M059J (cell line): ENCODE measurements around the gene IFT81. TPM values are rescaled to one million over a fixed set of nuclear protein-coding genes. Genes with fewer than 3 reads are reported as not detected.
"Not testable (repeated sequence)": the region's sequence is repeated elsewhere in the genome, so short reads cannot be mapped to it uniquely, and the experiment has no call there.

Experiments used
- DNase-seq: peaks from one replicate; pipeline ENCODE4 v3.0.0-alpha.2; 2012; ENCODE audit warnings: low read depth
- total RNA-seq: library from RNA; depleted of rRNA; stranded (reverse); fragments of >200 nt; shearing (Covaris generic); gene quantifications from 2 replicates; pipeline ENCODE4 v1.2.3, GENCODE V29; 2014; rRNA removed

IFT81 gene
- total RNA-seq, 1 experiment from 2014 or later = 15.9 TPM

DNA sequence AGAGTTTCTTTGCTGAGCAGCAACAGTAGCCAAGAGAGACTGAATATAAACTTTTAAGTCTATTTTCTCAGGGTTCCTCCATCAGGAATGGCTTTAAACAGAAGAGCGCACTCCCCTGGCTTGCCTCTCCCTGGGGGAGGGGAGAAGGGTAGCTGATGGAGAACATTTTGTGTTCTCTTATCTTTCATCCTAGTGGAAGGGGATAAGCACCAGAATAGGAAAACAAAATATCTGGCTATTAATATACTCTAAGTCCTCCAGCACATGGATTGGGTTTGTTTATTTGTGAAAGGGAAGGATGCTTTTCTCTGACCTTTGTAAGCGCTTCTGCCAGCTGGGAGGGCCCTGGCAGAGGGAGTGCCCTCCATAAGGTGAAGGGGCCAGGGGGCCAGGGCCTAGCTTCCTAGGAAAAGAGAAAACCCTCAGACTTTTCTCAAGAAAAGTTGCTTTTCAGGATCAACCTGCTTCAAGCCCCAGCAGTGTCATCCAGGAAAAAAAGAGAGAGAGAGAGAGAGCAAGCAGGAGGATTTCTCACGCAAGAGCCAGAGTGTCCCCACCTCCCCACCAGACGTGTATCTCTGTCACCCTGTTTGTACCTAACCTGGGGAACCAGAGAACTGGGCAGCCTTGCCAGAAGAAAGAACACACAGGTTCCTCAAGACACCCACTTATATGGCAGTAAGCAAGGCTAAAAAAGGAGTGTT is 122.6 kb downstream of the IFT81 start:
- DNase-seq = no peak

DNA sequence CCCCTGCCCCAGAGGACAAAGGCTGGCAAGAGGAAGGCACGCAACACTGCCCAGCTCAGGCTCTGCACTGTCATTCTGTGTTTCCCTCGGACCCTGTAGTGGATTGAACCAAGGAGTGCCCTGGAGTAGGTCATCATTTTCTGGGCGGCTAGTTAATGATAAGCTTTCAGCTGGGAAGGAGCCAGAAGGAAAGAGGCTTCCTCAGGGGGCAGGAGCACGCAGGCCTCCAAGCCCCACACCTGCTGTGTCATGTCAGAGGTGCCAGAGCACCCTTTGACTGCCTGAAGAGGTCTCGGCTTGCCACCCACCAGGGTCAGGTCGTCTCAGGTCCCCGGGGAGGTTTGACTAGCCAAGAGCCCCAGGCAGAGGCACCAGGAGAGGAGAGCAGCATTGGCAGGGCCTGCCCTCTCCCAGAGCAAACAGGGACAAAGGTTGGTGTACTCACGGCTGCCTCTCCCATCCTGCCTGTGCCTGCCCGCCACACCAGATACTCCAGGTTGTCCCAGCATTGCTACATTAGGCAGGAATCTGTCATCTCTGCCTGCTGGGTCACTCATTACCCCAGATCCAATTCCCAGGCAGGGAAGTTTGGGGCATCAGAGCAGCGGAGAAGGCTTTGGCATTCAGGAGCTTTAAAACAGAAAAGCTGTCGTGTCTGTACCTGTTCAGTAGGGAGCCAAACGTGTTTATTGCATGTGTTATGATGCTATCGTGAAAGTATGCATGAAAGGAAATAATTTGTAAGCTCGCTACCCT is 123.4 kb downstream of the IFT81 start:
- DNase-seq = no peak

DNA sequence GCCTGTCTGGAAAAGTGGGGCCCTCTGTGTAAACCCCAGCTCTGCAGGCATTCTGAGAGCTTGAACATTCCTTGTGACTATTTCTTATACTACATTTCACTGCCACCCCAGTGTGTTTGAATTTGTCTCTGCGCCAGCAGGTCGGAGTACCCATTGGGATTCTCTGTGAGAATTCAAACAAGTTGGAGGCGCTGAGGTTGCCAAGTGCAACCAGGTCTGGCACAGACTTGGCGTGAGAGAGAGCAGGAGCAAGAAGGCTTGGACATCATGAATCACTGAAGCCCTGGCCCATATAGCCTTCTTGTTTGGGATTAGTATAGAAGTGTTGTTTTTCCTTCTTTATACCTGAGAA is 123.9 kb downstream of the IFT81 start:
- no peak for DNase-seq

DNA sequence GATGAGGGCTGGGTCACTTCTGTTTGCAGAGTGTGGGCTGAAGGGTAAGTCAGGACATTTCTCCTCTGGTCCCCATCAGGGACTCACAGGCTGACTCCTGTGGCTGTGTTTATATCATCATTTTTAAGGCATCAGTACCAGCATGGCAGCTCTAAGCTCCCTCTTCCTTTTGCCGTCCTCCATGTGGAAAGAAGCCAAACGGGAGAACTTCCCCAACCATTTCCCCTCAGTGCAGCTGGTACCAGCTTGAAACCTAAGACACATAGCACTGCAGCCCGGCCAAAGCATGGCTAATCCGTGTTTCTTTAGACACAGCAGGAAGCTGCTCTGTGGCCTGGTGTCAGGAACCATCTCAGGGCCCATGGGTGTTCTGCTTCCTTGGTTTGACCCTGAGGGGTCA is 124.9 kb downstream of the IFT81 start:
- no peak for DNase-seq

DNA sequence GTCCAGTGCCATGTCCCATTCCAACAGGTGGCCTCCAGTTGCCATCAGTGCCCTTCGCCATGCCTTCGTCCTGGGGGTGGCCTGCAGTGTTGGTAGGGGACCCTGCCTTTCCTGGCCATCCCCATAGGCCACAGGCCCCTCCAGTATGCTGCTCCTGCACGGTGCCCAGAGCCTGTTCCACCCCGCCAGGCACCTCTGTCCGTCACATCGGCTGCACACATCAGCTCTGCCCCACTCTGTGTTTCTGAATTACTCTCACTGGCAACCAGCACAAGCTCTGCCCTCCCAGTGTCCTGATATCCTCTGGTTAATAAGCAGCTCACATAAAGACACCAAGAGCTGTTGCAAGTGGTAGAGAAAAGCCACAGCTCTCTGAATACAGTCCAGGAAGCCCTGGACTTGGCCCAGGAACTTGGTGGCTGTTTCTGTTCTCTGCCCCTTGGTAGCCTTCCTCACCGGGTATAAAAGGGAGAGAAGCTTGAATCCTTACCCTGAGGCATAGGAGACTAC is 125.6 kb downstream of the IFT81 start:
- DNase-seq = peak; percentile 31

DNA sequence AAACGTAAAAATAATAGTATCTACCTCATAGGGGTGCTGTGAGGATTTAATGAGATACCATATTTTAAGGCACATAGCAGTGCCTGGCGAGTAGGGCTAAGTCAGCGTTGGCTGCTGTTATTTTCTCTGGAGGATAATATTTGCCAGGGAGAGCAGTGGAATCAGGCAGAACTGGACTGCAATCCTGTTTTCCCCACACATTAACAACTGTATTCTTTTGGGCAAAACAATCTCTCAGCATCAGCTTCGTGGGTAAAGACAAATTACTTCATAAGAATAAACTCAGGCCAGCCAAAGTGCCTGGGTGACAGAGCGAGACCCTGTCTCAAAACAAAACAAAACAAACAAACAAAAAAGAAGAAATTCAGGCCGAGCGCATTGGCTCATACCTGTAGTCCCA is 127.2 kb downstream of the IFT81 start:
- DNase-seq = no peak

DNA sequence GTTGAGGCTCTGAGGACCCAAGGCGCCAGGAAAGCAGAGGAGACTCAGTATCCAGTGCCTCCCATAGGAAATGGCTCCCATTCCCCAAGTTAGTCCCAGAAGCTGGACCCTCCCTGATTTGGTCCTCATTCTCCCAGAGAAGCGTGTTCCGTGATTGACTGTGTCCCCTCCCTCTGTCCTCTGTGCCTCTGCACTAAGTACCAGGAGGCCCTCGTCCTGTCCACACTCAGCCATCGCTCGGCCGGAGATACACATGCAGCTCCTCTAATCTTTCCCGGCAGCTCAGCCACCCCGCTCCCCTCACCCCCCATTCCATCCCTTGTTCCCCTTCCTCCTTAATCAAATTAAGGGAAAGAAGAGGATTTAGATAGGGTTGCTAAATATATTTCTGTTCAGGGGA is 128.6 kb downstream of the IFT81 start:
- no peak for DNase-seq

DNA sequence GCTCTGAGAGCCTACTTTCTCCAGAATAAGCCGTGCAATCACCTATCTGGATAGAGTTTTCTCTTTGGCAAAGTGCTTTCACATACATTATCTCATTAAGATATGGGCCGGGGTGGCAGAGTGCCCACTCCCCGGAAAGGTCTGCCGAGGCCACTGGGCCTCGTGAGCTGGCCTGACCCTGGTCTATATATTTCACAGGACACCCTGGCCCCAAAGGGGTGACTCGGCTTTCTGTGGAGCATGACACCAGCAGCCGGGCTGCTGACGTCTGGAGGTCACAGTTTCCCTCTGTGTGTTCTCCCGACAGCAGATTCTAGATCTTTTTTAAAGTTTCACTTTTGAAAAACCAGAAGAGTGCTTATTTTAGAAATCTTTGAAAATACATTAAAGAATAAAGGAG is 129.0 kb downstream of the IFT81 start:
- no peak for DNase-seq

DNA sequence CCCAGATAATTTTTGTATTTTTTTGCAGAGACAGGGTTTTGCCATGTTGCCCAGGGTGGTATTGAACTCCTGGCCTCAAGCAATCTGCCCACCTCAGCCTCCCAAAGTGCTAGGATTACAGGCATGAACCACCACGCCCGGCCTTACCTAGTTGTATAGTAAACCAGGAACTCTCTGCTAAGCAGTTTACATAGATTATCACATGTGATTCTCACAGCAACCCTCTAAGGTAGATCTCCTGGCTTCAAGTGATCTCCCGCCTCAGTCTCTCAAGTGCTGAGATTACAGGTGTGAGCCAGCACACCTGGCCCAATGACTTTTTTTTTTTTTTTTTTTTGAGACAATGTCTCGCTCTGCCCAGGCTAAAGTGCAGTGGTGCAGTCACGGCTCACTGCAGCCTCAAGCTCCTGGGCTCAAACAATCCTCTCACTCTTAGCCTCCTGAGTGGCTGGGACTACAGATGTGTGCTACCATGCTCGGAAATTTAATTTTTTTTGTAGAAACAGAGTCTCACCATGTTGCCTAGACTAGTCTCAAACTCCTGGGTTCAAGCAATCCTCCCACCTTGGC is 130.9 kb downstream of the IFT81 start:
- no peak for DNase-seq

DNA sequence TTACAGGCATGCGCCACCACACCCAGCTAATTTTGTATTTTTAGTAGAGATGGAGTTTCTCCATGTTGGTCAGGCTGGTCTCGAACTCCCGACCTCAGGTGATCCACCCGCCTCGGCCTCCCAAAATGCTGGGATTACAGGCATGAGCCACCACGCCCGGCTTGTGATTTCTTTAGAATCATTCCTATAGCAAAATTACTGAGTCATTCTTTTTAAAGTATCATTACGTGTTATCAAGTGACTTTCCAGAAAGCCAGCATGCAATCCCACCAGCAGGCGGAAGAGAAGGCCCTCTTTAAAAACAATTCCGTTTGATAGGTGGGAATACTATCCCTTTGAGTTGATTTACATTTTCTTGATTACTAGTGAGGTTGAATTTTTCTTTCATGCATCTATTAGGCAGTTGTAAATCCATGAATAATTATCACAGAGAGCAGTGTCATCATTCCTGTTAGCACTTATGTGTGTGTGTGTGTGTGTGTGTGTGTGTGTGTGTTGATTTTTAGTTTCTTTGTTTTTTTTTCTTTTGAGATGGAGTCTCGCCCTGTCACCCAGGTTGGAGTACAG is 131.8 kb downstream of the IFT81 start:
- DNase-seq = not testable (repeated sequence)

DNA sequence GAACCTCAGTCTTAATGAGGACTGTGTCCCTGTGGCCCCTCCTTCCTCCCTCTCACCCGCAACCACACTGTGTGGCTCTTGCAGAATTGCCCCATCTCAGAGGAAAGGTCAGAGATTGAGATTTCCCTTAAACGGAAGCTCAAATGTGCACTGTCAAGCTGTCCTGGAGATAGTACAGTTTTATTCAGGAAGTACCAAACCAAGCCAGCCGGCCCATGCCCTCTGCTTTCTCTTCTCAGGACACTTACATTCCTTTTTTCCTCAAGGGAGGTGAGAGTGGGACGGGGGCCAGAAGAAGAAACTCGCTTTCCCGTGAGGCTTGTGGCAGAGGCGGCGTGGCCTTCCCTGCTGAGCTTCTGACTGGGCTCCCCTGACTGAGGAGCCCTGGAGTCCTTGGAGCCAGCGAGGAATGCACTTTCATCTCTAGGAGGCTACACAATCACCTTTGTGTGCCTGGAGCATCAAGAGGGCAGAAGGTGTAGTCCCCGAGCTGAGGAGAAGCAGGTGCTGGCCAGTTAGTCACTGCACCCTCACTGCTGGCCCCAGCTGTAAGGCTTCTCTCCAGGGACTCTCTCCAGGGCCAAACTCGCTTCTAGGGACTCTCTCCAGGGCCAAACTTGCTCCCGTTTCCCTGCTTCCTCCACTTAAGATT is 132.7 kb downstream of the IFT81 start:
- no peak for DNase-seq

DNA sequence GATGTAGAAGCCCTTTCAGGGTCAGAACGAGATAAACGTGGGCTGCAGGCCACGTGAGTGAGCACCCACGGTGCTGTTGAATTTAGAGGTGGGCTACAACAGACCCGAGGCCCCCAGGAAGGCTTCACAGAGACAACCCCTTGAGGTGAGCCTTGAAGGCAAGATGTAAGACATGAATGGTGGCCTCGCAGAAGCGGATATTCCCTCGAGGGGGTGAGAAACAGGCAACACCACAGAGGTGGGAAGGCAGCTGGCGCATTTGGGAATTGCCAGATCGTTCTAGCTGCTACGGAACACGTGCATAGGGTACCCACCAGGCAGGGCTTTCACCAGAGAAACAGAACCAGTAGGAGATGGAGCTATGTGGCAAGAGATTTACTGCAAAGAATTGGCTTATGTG is 134.3 kb downstream of the IFT81 start:
- DNase-seq = no peak

DNA sequence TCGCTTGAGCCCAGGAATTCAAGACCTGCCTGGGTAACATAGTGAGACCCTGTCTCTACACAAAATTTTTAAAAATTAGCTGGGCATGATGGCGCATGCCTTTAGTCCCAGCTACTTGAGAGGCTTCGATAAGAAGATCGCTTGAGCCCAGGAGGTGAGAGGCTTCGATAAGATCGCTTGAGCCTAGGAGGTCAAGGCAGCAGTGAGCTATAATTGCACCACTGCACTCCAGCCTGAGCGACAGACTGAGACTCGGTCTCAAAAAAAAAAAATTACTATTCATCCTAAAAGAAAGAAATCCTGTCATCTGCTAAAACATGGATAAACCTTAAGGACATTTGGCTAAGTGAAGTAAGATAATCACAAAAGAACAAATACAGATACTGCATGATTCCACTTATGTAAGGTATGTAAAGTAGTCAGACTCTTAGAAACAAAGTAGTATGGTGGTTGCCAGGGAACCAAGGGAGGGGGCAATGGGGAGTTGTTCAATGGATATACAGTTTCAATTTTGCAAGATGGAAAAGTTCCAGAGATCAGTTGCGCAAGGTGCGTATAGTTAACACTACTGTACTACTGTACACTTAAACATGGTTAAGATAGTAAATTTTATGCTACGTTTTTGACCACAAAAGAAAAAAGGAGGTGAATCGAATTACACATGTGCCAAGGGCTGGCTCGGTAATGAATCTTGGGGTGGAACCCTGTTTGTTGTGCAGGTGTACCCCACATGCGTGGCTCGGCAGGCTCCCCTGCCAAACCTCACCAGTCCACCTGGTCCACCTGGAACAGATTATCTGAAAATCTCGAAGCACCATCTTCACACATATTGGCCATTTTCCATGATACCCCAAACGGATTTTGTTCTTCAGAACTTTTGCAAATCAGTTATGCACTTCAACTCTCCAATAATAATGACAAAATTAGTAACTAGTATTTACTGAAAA is 138.6 kb downstream of the IFT81 start:
- DNase-seq = no peak

DNA sequence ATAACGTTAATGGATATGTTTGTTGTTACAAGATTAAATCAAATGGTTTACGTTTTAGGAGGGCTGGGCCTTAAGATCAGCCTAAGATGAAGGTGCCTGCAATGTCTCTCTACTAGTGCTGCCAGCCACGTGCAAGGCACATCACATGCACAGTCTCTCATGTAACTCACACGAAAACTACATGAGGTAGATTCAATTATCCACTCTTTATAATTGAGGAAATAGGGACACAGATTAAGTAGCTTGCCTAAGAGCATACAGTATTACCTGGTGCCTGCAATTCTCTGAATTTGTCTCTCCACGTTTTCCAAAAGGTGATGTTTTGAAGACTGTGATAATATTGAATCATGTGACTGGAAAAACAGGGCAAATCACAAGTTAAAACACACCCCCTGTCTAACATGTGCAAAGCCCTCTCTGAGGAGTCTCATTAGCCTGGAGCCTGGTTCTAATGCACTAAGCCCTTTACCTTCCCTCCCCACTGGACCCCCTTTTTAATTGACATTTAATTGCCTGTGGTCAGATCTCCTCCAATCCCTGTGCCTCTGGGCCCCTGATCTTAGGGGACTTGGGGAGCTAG is 142.3 kb downstream of the IFT81 start:
- DNase-seq = no peak

DNA sequence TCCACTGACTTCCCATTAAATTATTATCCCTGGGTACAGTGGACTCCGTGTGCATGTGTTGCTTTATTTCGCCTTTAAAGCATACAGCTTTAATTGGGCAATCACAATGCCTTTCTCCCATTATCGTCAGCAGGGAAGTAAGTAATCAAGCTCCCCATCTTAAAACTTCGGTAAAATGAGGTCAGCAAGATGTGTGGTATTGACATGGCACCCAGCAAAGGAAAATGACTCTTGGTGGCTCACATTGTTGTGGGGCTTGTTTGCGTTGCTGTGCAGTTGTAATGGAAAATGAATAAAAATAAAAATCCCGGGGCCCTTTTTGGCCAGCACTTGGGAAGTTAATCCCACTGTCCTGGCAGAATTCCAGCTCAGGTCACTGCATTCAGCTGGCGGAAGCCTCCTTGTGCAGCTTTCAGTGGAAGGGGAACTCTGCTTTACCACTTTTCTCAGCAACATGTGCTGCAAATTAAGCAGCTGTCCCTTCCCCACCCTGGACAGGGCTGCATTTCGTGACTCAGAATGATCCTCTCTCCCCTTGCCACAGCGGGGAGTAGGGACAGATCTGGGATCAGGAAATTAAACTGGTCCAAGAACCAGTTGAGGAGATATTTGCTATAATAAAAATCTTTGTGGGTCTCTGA is 142.9 kb downstream of the IFT81 start:
- DNase-seq = peak; percentile 89

Other genes with a start within 250 kb of the IFT81 start
- 44.3 and 53.9 TPM in 2 replicates for gene GLTP, start 243.8 kb upstream of the IFT81 start, total RNA-seq
- 12.7 and 13.8 TPM in 2 replicates for gene TCHP, start 224.1 kb upstream of the IFT81 start, total RNA-seq
- 25.5 and 33.7 TPM in 2 replicates for gene GIT2, start 128.0 kb upstream of the IFT81 start, total RNA-seq
- 156 and 291 TPM in 2 replicates for gene ANKRD13A, start 124.9 kb upstream of the IFT81 start, total RNA-seq
- gene C12orf76, start 75.8 kb upstream of the IFT81 start, total RNA-seq = 5.4 and 12.5 TPM in 2 replicates
- gene ATP2A2, start 156.9 kb downstream of the IFT81 start, total RNA-seq = 86.9 and 140 TPM in 2 replicates